Right atrium auricular region (tissue), 2 donors: ENCODE measurements around the gene NRF1. TPM values are rescaled to one million over a fixed set of nuclear protein-coding genes. Genes with fewer than 3 reads are reported as not detected.

Experiments
- DNase-seq: peaks from one replicate; pipeline ENCODE4 v3.0.0-alpha.2; 2019; ENCODE audit warnings: low spot score
- H3K27ac ChIP-seq, 2 donors: fragments of 200-600 bp; sonication (generic); 1 replicate in 1 of 2; 2 replicates in 1 of 2; pipeline ENCODE4 v1.5.1; 2016 to 2019
- H3K27me3 ChIP-seq, 2 donors: fragments of 200-600 bp; sonication (generic); one replicate each; pipeline versions ENCODE4 v1.5.1 to v1.6.0; 2017 to 2019
- H3K36me3 ChIP-seq: fragments of 200-600 bp; sonication (generic); one replicate; pipeline ENCODE4 v1.5.1; 2016
- H3K4me1 ChIP-seq, 2 donors: fragments of 200-600 bp; sonication (generic); one replicate each; pipeline versions ENCODE4 v1.5.1 to v1.6.0; 2017 to 2019
- H3K4me3 ChIP-seq, 2 donors: fragments of 200-600 bp; sonication (generic); 1 replicate in 1 of 2; 2 replicates in 1 of 2; pipeline ENCODE4 v1.5.1; 2017 to 2019; ENCODE audit warnings: mild to moderate bottlenecking in 1 of 2, moderate library complexity in 1 of 2
- H3K9me3 ChIP-seq, 2 donors: fragments of 200-600 bp; sonication (generic); one replicate each; pipeline ENCODE4 v1.5.1; 2019
- CTCF ChIP-seq, 2 donors: fragments of 200-600 bp; sonication (generic); IDR thresholded peaks; one replicate each; pipeline ENCODE4 v1.5.1; 2019; ENCODE audit warnings: antibody characterized with exemption in 2 of 2
- total RNA-seq, 2 donors: library from RNA; depleted of rRNA; stranded (reverse); fragments of >200 nt; gene quantifications; one replicate each; pipeline ENCODE4 v1.1.0, GENCODE V29; 2016

The NRF1 gene
- total RNA-seq, 2 donors from 2014 or later: 14.9 to 21.2 TPM

- no peak for TF ChIP-seq CTCF (IDR thresholded peaks at IDR 0.05)
- Histone ChIP-seq H3K4me1 (peaks cover 0 to 36% of the 10 kb centered on the region in 2 donors), H3K27ac (no peak overlapping the region), H3K36me3 (no peaks in the 10 kb centered on the region), H3K4me3 (no peak overlapping the region), H3K9me3 (no peaks in the 10 kb centered on the region), H3K27me3 (peaks cover 30 to 40% of the 10 kb centered on the region in 2 donors)
- no peak for DNase-seq
These were observed 175.5 kb downstream of the NRF1 start for GRCh38 chr7:129786825-129787563.

- Histone ChIP-seq H3K27ac (no peak overlapping the region), H3K9me3 (no peaks in the 10 kb centered on the region), H3K4me3 (no peak overlapping the region), H3K4me1 (peaks cover 0 to 21% of the 10 kb centered on the region in 2 donors), H3K27me3 (peaks cover 12 to 22% of the 10 kb centered on the region in 2 donors), H3K36me3 (no peaks in the 10 kb centered on the region)
- DNase-seq: no peak
- TF ChIP-seq CTCF (IDR thresholded peaks at IDR 0.05): no peak
These were observed 177.5 kb downstream of the NRF1 start for GRCh38 chr7:129789000-129789399.

GRCh38 chr7:129789652-129790051, 178.1 kb downstream of the NRF1 start:
- no peak for DNase-seq
- Histone ChIP-seq H3K27me3 (peaks cover 6 to 16% of the 10 kb centered on the region in 2 donors), H3K27ac (no peak overlapping the region), H3K9me3 (no peaks in the 10 kb centered on the region), H3K4me3 (no peak overlapping the region), H3K36me3 (no peaks in the 10 kb centered on the region), H3K4me1 (peaks cover 0 to 16% of the 10 kb centered on the region in 2 donors)
- no peak for TF ChIP-seq CTCF (IDR thresholded peaks at IDR 0.05)

GRCh38 chr7:129790136-129790535, 178.6 kb downstream of the NRF1 start:
- Histone ChIP-seq H3K27me3 (peaks cover under 1 to 11% of the 10 kb centered on the region in 2 donors), H3K27ac (no peak overlapping the region), H3K9me3 (no peaks in the 10 kb centered on the region), H3K36me3 (no peaks in the 10 kb centered on the region), H3K4me3 (no peak overlapping the region), H3K4me1 (peaks cover 0 to 11% of the 10 kb centered on the region in 2 donors)
- no peak for DNase-seq
- no peak for TF ChIP-seq CTCF (IDR thresholded peaks at IDR 0.05)

- no peaks in the 10 kb centered on the region for H3K36me3 ChIP-seq
- H3K4me3 ChIP-seq: no peak overlapping the region
- no peak for DNase-seq
- no peaks in the 10 kb centered on the region for H3K4me1 ChIP-seq
- TF ChIP-seq CTCF (IDR thresholded peaks at IDR 0.05): no peak
- H3K9me3 ChIP-seq: no peaks in the 10 kb centered on the region
- no peak overlapping the region for H3K27ac ChIP-seq
- H3K27me3 ChIP-seq: no peaks in the 10 kb centered on the region
These were observed 181.2 kb downstream of the NRF1 start for GRCh38 chr7:129792721-129793120.
